Activated CD4-positive, alpha-beta T cell treated with anti-CD3 and anti-CD28 coated beads, Interleukin-2, amount 50 U/mL, for 4 hours (primary cell): ENCODE results near the gene ZNF771.
"Not testable (repeated sequence)": the region's sequence is repeated elsewhere in the genome, so short reads cannot be mapped to it uniquely, and the experiment has no call there.

Experiments
- DNase-seq, 2 experiments: peaks; one replicate each; pipeline ENCODE4 v3.0.0-alpha.2; 2020

ZNF771 gene

DNA sequence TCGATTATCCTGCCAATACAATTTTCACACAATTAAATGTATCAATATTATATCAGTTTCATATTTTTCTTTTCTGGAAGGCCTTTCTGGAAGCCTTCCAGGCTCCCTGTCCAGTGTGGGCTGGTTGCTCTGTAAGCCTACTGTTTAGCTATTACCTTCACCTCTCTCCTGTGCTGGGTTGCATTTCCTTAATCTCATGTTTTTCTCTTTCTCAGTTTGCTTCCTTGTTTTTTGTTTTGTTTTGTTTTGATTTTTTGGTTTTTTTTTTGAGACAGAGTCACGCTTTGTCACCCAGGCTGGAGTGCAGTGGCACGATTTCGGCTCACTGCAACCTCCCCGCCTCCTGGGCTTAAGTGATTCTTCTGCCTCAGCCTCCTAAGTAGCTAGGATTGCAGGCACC is 31.4 kb downstream of the ZNF771 start:
- DNase-seq, result no peak

DNA sequence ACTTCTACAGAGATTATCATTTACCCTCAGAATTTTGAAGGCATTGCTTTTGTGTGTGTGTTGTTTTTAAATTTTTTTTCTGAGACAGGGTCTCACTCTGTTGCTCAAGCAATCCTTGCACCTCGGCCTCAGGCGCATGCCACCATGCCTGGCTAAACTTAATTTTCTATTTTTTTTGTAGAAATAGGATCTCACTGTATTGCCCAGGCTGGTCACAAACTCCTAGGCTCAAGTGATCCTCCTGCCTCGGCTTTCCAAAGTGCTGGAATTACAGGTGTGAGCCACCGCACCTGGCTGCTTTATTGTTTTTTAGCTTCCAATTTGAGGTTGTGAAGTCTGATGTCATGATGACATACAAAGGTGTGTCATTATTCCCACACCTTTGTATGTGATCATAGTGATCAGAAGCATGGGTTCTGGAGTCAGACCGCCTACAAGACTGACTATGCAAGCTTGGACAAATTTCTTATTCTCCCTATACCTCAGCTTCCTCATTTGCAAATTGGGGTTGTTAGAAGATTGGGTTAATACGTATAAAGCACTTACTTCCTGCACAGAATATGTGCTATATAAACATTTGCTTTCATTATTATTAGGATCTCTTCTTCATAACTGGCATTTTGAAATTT is 32.4 kb downstream of the ZNF771 start:
- no peak for DNase-seq

DNA sequence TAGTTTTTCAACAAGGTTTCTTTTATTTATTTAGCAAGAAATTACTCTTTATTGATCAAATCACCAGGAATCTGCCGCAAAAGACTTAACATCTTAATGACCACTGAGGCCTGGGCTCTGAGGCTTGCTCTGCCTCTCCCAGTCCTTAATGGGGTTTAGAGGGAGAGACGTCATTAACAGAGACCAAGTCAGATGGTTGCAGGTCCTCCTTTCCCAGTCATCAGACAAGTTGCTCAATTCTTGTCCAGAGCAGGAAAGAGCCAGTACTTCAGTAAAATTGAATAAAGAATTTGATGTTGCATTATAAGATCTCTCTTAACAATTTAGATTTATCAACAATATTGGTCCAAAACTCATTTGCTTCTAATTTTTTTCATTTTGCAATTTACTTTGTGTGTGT is 36.2 kb downstream of the ZNF771 start:
- DNase-seq, result no peak

DNA sequence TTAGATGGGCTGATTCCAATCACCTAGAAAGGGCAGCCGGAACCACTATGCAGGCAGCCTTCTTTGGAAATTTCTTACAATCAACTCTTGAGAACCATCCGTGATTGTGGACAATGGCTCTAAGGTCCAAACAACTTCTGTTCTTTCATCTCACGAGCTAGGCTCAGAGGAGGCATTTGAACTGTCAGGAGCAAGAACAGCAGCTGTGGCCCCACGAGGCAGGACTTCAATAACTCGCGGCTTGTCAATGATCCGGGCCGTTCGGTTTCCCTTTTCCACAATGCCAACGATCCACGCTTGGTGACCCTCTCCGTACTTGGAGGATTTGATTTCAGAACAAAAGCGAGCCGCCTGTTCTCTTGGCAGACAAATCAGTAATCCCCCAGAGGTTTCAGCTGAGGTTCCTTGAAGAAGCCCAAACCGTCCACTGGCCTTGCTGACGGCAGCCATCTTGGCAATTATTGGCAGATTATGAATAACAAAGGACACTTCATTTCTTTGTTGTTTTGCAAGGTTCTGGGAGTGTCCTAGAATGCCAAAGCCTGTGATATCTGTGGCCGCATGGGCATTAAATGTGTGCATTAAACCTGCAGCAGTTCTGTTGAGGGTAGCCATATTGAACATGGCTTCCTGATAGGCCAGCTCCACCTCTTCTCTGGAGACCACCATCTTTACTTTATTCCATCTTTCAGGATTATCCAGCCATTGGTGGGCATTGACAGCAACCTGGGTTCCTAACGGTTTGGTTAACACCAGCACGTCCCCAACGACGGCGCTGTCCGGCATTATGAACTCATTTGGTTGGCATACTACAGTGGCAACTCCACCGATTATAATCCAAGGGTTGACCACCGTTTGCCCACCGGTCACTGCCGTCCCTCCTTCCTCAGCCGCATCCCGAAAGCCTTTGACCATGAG is 37.1 kb downstream of the ZNF771 start:
- DNase-seq, result no peak

DNA sequence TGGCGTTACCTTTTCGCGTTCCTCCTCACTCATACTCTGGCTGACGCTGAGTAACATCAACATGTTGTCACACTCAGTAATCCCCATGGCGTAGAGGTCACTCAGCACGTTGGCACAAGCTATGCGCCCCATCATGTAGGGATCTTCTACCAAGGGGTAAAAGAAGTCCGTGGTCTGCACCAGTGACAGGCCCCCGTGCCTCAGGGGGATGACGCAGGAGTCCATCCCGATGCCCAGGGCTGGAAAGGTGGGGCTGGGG is 37.7 kb downstream of the ZNF771 start:
- DNase-seq, result no peak

DNA sequence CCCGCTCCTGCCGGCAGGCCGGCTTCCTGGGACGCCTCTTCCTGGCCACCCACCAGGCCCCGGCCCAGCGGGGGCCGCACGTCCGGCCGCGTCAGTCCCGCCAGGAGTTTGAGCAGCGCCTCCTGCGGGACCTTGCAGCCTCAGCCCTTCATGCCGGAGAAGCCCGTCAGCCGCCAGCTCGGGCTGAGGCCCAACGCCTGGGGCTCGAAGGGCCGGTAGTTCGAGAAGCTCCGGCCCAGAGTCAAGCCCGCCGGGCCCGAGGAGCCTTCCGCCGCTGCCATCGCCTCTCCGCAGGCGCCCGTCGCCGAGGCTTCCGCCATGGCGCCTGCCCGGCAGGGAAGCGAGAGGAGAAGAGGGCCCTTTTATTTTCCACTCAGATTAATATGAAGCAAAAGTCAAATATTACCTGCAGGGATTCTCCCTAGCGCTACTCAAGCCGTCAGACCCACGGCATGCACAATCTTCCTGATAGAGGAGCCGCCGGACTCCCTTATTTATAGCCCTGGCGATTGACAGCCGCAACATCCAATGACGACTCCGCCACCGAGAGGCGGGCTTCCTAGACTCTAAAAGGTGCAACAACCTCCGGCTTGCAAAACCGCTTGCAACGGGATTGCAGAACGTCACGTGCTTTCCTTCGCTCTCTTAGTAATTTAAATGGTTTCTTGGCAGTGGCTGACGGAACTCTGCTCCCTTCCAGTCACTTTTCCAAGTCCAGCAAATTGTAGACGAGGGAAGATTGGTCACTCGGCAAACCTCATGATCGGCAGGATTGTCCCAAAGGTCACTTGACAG is 38.2 kb downstream of the ZNF771 start, which contains the start of gene SEPHS2:
SEPHS2 (minus strand) TSS at position 467 of the 795 bp plus-strand sequence; CDS start at position 320, 147 bp downstream.
- peak; percentile 95 to 98 for DNase-seq

DNA sequence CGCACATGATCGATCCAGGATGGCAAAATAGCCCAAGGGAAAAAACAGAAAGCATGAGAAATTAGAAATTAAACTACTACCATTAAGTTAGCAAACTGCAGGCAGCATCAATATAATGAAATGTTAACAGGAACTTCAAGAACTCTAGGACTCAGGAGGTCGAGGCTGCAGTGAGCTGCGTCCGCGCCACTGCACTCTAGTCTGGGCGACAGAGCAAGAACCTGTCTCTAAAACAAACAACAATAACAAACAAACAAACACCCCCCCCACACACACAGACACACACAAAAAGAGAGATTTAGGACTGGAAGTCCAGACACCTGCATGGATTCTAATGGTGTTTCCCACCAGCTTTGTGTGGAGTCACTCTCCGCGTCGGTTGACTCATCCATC is 38.8 kb downstream of the ZNF771 start:
- DNase-seq, result no peak

DNA sequence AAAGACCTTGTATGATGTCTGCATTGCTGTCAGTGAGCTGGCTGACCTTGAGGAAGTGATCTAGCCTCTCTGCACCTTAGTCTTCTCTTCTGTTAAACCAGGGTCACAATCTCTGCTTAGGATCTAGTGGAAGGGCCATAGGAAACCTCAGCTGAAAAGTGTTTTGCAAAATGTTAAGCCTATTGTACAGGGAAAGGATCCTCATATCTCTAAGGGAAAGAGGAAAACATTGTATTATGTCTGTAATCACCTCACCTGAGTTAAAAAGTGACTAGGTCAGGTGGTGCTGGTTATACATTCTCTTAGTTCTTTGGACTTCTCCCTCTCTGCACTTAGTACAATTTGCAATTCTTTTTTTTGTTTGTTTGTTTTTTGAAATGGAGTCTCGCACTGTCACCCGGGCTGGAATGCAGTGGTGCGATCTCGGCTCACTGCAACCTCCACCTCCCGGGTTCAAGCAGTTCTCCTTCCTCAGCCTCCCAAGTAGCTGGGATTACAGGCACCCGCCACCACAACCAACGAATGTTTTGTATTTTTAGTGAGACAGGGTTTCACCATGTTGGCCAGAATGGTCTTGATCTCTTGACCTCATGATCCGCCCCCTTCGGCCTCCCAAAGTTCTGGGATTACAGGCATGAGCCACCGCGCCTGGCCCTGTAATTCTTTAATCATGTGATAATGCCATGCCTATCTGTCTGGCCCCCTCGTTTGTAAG is 40.3 kb downstream of the ZNF771 start:
- no peak for DNase-seq

DNA sequence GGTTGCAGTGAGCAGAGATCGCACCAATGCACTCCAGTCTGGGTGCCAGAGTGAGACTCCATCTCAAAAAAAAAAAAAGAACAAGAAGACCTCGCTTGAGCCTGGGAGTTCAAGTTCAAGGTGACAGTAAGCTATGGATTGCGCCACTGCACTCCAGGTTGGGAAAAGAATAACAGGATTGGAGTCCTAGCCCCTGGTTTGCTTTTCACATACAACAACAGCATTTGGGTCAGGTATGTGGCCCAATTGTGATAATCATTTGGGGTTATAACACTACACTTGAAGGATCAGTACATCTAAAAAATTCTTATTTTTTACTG is 41.7 kb downstream of the ZNF771 start:
- no peak for DNase-seq

DNA sequence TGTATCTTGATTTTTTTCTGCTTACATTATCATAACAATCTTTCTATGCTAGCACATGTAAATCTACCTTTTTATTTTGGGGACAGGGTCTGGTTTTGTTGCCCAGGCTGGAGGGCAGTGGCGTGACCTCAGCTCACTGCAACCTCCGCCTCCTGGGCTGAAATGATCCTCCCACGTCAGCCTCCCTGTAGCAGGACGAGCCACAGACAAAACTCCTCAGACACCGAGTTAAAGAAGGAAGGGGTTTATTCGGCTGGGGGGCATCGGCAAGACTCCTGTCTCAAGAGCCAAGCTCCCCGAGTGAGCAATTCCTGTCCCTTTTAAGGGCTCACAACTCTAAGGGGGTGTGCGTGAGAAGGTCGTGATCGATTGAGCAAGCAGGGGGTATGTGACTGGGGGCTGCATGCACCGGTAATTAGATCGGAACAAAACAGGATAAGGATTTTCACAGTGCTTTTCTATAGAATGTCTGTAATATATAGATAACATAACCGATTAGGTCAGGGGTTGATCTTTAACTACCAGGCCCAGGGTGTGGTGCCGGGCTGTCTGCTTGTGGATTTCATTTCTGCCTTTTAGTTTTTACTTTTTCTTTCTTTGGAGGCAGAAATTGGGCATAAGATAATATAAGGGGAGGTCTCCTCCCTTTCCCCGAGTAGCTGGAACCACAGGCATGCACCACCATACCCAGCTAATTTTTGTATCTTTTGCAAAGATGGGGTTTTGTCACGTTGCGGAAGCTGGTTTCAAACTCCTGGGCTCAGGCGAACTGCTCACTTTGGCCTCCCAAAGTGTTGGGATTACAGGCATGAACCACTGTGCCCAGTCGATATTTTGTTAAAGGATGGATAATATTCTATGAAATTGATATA is 45.5 kb downstream of the ZNF771 start:
- not testable (repeated sequence) for DNase-seq

DNA sequence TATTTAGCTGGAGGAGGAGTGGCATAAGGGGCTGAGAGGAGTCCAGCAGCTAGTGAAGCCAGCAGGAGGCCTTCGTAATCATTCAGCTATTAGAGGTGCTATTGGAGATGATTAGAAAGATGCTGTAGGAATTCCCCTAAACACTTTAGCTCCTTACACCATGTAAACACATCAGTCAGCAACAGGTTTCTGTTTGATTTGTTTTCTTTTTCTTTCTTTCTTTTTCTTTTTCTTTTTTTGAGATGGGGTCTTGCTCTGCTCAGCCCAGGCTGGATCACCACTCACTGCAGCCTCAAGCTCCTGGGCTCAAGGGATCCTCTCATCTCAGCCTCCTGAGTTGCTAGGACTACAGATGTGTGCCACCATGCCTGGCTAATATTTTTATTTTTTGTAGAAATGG is 48.9 kb downstream of the ZNF771 start:
- DNase-seq, result no peak

DNA sequence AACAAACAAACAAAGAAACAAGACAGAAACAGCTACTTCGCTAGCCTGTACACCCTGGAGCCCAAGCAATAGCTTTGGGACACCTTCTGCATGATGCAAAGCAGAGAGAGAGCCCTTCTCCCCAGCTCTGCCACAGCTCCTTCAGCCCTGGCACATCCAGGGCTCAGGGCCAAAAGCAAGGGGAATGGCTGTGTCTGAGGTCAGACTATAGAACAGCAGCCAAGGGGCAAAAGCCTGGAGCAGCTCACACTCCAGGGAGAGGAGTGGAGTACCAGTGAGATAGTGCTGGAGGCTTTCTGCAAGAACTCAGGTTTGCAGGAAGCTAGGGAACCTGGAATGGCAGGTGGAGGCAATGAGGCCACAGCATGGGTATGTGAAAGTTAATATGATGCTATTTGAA is 49.9 kb downstream of the ZNF771 start:
- DNase-seq, result no peak

DNA sequence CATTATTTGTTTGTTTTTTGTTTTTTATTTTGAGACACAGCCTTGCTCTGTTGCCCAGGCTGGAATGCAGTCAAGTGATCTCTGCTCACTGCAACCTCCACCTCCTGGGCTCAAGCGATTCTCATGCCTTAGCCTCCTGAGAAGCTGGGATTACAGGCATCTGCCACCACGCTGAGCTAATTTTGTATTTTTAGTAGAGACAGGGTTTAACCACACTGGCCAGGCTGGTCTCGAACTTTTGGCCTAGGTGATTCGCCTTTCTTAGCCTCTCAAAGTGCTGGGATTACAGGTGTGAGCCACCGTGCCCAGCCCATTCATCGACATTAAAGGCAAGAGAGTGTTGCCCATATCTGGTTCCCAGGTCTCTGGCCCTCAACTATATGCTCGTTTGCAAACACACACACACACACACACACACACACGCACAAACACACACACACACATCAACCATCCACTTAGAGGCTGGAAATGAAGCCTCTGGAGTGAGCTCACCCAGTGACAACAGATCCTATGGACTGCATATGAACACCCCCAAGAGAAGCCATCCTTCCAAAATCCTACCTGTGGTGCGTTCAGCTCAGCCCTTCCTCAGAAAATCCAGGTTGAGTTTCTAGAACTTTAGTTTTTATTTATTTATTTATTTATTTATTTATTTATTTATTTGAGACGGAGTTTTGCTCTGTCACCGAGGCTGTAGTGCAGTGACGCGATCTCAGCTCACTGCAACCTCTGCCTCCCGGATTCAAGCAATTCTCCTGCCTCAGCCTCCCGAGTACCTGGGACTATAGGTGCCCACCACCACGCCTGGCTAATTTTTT is 50.5 kb downstream of the ZNF771 start:
- DNase-seq, result no peak

DNA sequence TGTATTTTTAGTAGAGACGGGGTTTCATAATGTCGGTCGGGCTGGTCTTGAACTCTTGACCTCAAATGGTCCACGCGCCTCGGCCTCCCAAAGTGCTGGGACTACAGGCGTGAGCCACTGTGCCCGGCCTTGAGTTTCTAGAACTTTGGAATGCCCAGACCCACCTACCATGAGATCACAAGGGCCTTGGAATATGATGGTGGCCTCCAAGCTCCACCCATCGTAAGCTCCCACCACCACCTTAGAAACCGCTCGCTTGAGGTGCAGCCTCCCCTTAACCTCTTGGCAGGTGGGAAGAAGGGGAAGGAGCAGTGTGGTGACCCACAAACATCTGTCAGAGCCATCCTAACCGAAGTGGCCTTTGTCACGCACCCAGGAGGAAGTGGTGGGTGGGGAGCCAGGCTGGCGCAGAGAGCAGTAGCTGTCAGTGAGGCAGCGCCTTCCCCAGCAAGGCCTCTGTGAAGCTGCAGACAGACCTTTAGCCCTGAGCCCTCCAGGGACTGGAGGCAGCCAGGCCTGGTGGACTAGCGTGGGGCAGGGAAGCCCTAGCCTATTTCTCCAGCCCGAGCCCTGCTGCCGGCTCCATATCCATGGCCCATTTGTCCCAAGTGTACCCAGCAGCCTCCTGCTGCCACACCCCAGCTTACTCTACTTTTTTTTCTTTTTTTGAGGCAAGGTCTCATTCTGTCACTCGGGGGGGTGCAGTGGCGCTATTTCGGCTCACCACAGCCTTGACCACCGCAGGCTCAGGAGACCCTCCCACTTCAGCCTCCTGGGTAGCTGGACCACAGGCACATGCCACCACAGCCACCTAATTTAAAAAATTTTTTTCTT is 51.4 kb downstream of the ZNF771 start:
- peak; percentile 69 to 77 for DNase-seq

DNA sequence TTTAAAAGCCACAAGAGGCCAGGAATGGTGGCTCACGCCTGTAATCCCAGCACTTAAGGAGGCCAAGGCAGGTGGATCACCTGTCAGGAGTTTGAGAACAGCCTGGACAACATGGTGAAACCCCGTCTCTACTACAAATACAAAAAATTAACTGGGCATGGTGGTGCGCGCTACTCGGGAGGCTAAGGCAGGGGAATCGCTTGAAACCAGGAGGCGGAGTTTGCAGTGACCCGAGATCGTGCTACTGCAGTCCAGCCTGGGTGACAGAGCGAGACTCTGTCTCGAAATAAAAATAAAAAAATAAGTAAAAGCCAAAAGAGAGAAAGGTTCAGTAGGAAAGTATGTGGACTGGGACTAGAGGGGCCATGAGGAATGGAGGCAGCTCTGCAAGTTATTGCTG is 52.0 kb downstream of the ZNF771 start:
- DNase-seq, result no peak

DNA sequence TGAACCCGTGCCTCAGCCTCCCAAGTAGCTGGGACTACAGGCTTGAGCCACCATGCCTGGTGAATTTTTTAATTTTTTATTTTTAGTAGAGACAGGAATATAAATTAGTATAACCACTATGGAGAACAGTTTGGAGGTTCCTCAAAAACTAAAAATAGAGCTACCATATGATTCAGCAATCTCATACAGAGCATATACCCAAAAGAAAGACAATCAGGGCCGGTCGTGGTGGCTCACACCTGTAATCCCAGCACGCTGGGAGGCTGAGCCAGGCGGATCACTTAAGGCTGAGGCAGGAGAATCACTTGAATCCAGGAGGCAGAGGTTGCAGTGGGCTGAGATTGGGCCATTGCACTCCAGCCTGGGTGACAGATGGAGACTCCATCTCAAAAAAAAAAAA is 54.0 kb downstream of the ZNF771 start:
- DNase-seq, result not testable (repeated sequence)

DNA sequence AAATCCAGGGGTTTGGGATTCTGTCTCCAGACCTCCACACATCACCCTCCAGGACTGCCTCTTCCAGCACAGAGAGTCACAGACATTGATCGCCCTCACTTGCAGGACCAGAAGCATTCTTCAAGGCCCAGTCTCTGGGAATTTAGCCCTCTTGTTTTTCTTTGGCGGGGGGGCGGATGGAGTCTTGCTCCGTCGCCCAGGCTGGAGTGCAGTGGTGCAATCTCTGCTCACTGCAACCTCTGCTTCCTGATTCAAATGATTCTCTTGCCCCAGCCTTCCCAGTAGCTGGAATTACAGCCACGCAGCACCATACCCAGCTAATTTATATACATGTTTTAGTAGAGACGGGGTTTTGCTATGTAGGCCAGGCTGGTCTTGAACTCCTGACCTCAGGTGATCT is 56.7 kb downstream of the ZNF771 start:
- no peak for DNase-seq
